Mesendoderm (in vitro differentiated cells): ENCODE measurements around the gene ATP1B2.
"Not testable (repeated sequence)": the region's sequence is repeated elsewhere in the genome, so short reads cannot be mapped to it uniquely, and the experiment has no call there.

Source experiments
- DNase-seq: peaks from one replicate; pipeline ENCODE4 v3.0.0; 2013
- H2AK5ac ChIP-seq: 2 replicates; pipeline ENCODE4 v1.6.1; 2013; ENCODE audit warnings: low read length, inconsistent platforms
- H2BK120ac ChIP-seq: 2 replicates; pipeline ENCODE4 v1.6.1; 2013; ENCODE audit warnings: low read depth, mild to moderate bottlenecking, low read length, moderate library complexity, mixed read lengths
- H2BK15ac ChIP-seq: replicated peaks from 2 replicates; pipeline ENCODE4 v1.6.1; 2013; ENCODE audit warnings: low read depth, mild to moderate bottlenecking, moderate library complexity
- H2BK5ac ChIP-seq: 2 replicates; pipeline ENCODE4 v1.6.1; 2013; ENCODE audit warnings: low read length, inconsistent platforms
- H3K18ac ChIP-seq: 2 replicates; pipeline ENCODE4 v1.6.1; 2013; ENCODE audit warnings: mild to moderate bottlenecking, low read length, mixed read lengths
- H3K23ac ChIP-seq: one replicate; pipeline ENCODE4 v1.6.1; 2013; ENCODE audit warnings: low read length
- H3K27ac ChIP-seq: 2 replicates; pipeline ENCODE4 v1.5.1; 2013; ENCODE audit warnings: low read depth, mild to moderate bottlenecking, inconsistent platforms, low read length, moderate library complexity
- H3K27me3 ChIP-seq: 2 replicates; pipeline ENCODE4 v1.6.1; 2013; ENCODE audit warnings: low read length, control low read depth, mild to moderate bottlenecking, inconsistent platforms; ENCODE audit not compliant: insufficient read depth, poor library complexity
- H3K36me3 ChIP-seq: 2 replicates; pipeline ENCODE4 v1.6.1; 2013; ENCODE audit warnings: low read length, inconsistent platforms; ENCODE audit not compliant: control insufficient read depth, insufficient read depth
- H3K4ac ChIP-seq: one replicate; pipeline ENCODE4 v1.6.1; 2013; ENCODE audit warnings: low read depth, mild to moderate bottlenecking, low read length, moderate library complexity
- H3K4me1 ChIP-seq: 2 replicates; pipeline ENCODE4 v1.6.1; 2013; ENCODE audit warnings: low read depth, low read length, inconsistent platforms; ENCODE audit not compliant: control insufficient read depth
- H3K4me2 ChIP-seq: 2 replicates; pipeline ENCODE4 v1.6.1; 2013; ENCODE audit warnings: low read length
- H3K4me3 ChIP-seq: 2 replicates; pipeline ENCODE4 v1.5.1; 2013; ENCODE audit warnings: mild to moderate bottlenecking, low read length
- H3K56ac ChIP-seq: one replicate; pipeline ENCODE4 v1.6.1; 2013; ENCODE audit warnings: low read length
- H3K79me1 ChIP-seq: 2 replicates; pipeline ENCODE4 v1.6.1; 2013; ENCODE audit warnings: low read length, inconsistent platforms
- H3K79me2 ChIP-seq: 2 replicates; pipeline ENCODE4 v1.6.1; 2013; ENCODE audit warnings: mild to moderate bottlenecking, low read length; ENCODE audit not compliant: control insufficient read depth, insufficient read depth
- H3K9ac ChIP-seq: 2 replicates; pipeline ENCODE4 v1.6.1; 2013; ENCODE audit warnings: low read length, inconsistent platforms
- H4K5ac ChIP-seq: one replicate; pipeline ENCODE4 v1.6.1; 2013; ENCODE audit warnings: low read length
- H4K8ac ChIP-seq: one replicate; pipeline ENCODE4 v1.6.1; 2013; ENCODE audit warnings: low read depth, mild to moderate bottlenecking, control low read depth, low read length, moderate library complexity
- WGBS: extraction: QIAGEN DNeasy Blood & Tissue Kit; methylation state at CpG from one replicate; pipeline ENCODE4 v1.1.7; 2013; ENCODE audit warnings: low lambda C conversion rate, missing lambda C conversion rate; ENCODE audit not compliant: insufficient coverage; ENCODE audit errors: extremely low coverage; 5-methylcytosine and 5-hydroxymethylcytosine counted together

The ATP1B2 gene

DNA sequence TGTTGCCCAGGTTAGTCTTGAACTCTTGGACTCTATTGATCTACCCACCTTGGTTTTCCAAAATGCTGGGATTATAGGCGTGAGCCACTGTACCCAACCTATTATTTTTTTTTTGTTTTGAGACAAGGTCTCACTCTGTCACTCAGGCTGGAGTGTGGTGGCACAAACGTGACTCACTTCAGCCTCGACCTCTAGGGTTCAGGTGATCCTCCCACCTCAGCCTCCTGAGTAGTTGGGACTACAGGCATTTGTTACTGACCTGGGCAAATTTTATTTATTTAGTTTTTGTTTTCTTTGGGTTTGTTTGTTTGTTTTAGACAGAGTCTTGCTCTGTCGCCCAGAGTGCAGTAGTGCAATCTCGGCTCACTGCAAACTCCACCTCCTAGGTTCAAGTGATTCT is 27.1 kb upstream of the ATP1B2 start:
- Histone ChIP-seq H3K18ac (no peak overlapping the region), H3K9ac (no peak overlapping the region), H4K8ac (no peak overlapping the region), H2BK120ac (no peak overlapping the region), H3K4me2 (no peak overlapping the region), H3K27ac (no peak overlapping the region), H2BK15ac (no peak overlapping the region), H3K56ac (no peak overlapping the region), H3K79me1 (peaks cover 3% of the 10 kb centered on the region), H3K4ac (no peak overlapping the region), H2BK5ac (no peak overlapping the region), H3K79me2 (no peaks in the 10 kb centered on the region), H3K4me1 (peaks cover 4% of the 10 kb centered on the region), H3K36me3 (no peaks in the 10 kb centered on the region), H3K27me3 (no peaks in the 10 kb centered on the region), H2AK5ac (no peak overlapping the region), H3K4me3 (no peak overlapping the region), H3K23ac (no peak overlapping the region), H4K5ac (no peak overlapping the region)
- no peak for DNase-seq
- no CpG with 5 or more reads among the region's 5 CpGs for WGBS

GRCh38 chr17:7625749-7626148 is 25.0 kb upstream of the ATP1B2 start:
- H2AK5ac ChIP-seq: not testable (repeated sequence)

DNA sequence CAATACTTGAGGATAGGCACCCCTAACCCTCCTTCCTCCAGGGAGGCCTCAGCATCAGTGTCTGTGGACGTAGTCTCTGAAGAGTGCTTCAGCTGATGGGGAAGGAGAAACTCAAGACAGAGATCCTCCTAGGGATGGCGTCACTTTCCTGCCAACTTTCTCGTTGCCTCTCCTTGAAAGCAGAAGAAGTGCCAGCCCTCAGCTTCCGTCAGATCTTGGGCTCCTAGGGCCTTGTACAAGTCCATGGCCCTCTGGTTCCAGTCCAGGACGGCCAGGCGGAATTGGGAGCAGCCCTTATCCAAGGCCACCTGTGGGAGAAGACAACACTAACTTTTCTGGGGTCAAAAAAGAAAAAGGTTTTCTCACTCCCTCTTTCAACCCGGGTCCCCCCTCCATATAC is 24.4 kb upstream of the ATP1B2 start:
- no peak overlapping the region for H2AK5ac ChIP-seq
- no CpG with 5 or more reads among the region's 7 CpGs for WGBS

More at GRCh38 chr17:7625749-7626148, 25.0 kb upstream of the ATP1B2 start:
- H3K9ac ChIP-seq, H3K4me2 ChIP-seq, H3K4ac ChIP-seq, H3K18ac ChIP-seq, H2BK5ac ChIP-seq, H4K8ac ChIP-seq, H4K5ac ChIP-seq, H3K23ac ChIP-seq, H3K4me3 ChIP-seq, H3K4me1 ChIP-seq, H3K79me1 ChIP-seq, H3K36me3 ChIP-seq, H3K27me3 ChIP-seq, H3K79me2 ChIP-seq, DNase-seq, H2BK15ac ChIP-seq, H3K27ac ChIP-seq, H3K56ac ChIP-seq, H2BK120ac ChIP-seq: not testable (repeated sequence)
- WGBS: no CpG with 5 or more reads among the region's 16 CpGs

DNA sequence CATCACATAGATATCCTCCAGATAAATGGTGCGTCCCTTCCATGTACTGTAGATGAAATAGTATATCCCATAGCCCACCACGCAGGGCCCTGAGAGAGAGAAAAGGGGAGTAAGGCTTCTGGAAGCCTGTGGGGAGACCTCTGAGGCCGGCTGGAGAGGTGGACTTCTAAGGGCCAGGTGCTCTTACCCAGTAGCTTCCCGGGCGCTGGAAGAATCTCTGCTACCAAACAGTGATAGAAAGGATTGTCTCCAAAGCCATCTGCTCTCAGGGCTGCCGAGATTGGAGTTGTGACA is 23.8 kb upstream of the ATP1B2 start:
- H4K5ac ChIP-seq: no peak overlapping the region
- peak overlapping the region; percentile 83 for H3K4ac ChIP-seq
- H3K4me2 ChIP-seq: peak overlapping the region; percentile 45
- no peak overlapping the region for H3K27ac ChIP-seq
- H2BK5ac ChIP-seq: no peak overlapping the region
- WGBS: no CpG with 5 or more reads among the region's 6 CpGs
- peak overlapping the region; percentile 86 for H3K56ac ChIP-seq
- no peak overlapping the region for H3K23ac ChIP-seq
- H2BK15ac ChIP-seq: no peak overlapping the region
- peaks cover 4% of the 10 kb centered on the region for H3K4me1 ChIP-seq
- no peak overlapping the region for H2AK5ac ChIP-seq
- H4K8ac ChIP-seq: no peak overlapping the region
- peak overlapping the region; percentile 53 for H3K18ac ChIP-seq
- H3K36me3 ChIP-seq: no peaks in the 10 kb centered on the region
- peaks cover 3% of the 10 kb centered on the region for H3K79me1 ChIP-seq
- H3K4me3 ChIP-seq: peak overlapping the region; percentile 52
- peak overlapping the region; percentile 80 for H3K9ac ChIP-seq
- H3K27me3 ChIP-seq: no peaks in the 10 kb centered on the region
- H3K79me2 ChIP-seq: no peaks in the 10 kb centered on the region
- no peak overlapping the region for H2BK120ac ChIP-seq
- no peak for DNase-seq

More for the DNA sequence above, 24.4 kb upstream of the ATP1B2 start:
- H3K4me3 ChIP-seq: no peak overlapping the region
- H3K79me1 ChIP-seq: peaks cover 3% of the 10 kb centered on the region
- H3K23ac ChIP-seq: no peak overlapping the region
- no peak for DNase-seq
- no peak overlapping the region for H3K18ac ChIP-seq
- H3K79me2 ChIP-seq: no peaks in the 10 kb centered on the region
- no peak overlapping the region for H2BK120ac ChIP-seq
- no peak overlapping the region for H3K27ac ChIP-seq
- no peaks in the 10 kb centered on the region for H3K36me3 ChIP-seq
- H3K4ac ChIP-seq: no peak overlapping the region
- no peak overlapping the region for H2BK5ac ChIP-seq
- no peaks in the 10 kb centered on the region for H3K27me3 ChIP-seq
- H2BK15ac ChIP-seq: no peak overlapping the region
- no peak overlapping the region for H4K5ac ChIP-seq
- H3K4me1 ChIP-seq: peaks cover 4% of the 10 kb centered on the region
- peak overlapping the region; percentile 15 for H3K56ac ChIP-seq
- no peak overlapping the region for H3K4me2 ChIP-seq
- H4K8ac ChIP-seq: no peak overlapping the region
- peak overlapping the region; percentile 32 for H3K9ac ChIP-seq

- Histone ChIP-seq H3K4me2 (peak within 1 kb of the TSS; percentile 49), H3K9ac (peak within 1 kb of the TSS; percentile 80), H3K36me3 (no peaks in the 10 kb centered on the region), H3K23ac (peak within 1 kb of the TSS; percentile 66), H4K8ac (no peak within 1 kb of the TSS), H3K56ac (peak within 1 kb of the TSS; percentile 86), H4K5ac (no peak within 1 kb of the TSS), H3K27ac (peak within 1 kb of the TSS; percentile 46), H2BK120ac (no peak within 1 kb of the TSS), H2AK5ac (no peak within 1 kb of the TSS), H3K79me1 (peaks cover 3% of the 10 kb centered on the region), H3K79me2 (no peaks in the 10 kb centered on the region), H3K4ac (peak within 1 kb of the TSS; percentile 83), H3K18ac (peak within 1 kb of the TSS; percentile 53), H2BK5ac (peak within 1 kb of the TSS; percentile 4), H3K27me3 (no peaks in the 10 kb centered on the region), H2BK15ac (no peak within 1 kb of the TSS), H3K4me1 (peaks cover 4% of the 10 kb centered on the region), H3K4me3 (peak within 1 kb of the TSS; percentile 52)
- no CpG with 5 or more reads among the region's 54 CpGs for WGBS
- peak; percentile 95 for DNase-seq
These were observed 23.2 kb upstream of the ATP1B2 start, which contains the start of gene SAT2 for GRCh38 chr17:7627250-7628121. Gene SAT2, minus strand, starts transcription at chr17:7627821. Its CDS starts 186 bp downstream, at chr17:7627635.
